Fibroblast of pulmonary artery (primary cell): Measurements from ENCODE around the gene SIRPG.

Experiments
- DNase-seq: peaks from one replicate; pipeline ENCODE4 v3.0.0-alpha.2; 2010; ENCODE audit warnings: low read depth
- H3K4me3 ChIP-seq: replicated peaks from 2 replicates; pipeline ENCODE4 v1.5.1; 2011; ENCODE audit warnings: low read depth, mild to moderate bottlenecking, control low read depth, low read length, moderate library complexity
- TF ChIP-seq, protein P1 (sequence below): IDR thresholded peaks from 2 replicates; pipeline ENCODE4 v1.5.1; 2011; ENCODE audit warnings: mild to moderate bottlenecking, control low read depth, low read length, inconsistent platforms; ENCODE audit errors: missing control alignments

Gene SIRPG

DNA sequence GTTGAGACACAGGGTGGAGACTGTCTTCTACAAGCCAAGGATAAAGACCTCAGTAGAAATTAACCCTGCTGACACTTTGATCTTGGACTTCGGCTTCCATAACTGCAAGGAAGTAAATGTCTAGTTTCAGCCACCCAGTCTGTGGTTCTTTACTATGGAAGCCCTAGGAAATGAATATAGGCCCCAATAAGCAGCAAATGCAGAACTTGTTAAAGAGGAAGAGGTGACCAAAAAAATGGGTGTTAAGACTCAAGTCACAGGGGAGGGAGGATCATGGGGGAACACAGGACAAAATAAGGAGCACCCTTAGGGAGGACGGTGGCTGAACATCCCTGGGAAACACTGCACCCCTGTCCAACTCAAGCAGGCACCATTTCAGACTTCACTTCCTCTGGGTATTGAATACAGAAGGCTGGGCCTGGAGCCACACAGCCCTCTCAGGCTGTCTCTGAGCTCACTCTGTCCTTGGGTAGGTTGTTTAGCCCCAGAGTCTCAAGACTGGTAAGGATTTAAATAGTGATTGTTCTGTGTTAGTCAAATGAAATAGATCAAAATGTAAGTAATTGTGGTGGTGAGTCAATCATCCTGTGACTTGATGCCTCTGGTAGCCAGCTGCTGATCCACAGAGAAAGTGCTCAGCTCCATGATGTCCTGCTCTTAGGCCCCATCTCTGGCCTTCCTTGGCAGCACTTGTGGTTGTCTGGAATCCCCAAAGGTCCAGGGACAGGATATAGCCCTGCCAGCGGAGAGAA lies 69.6 kb downstream of the SIRPG start:
- H3K4me3 ChIP-seq: no peak overlapping the region
- TF ChIP-seq, protein P1, sequence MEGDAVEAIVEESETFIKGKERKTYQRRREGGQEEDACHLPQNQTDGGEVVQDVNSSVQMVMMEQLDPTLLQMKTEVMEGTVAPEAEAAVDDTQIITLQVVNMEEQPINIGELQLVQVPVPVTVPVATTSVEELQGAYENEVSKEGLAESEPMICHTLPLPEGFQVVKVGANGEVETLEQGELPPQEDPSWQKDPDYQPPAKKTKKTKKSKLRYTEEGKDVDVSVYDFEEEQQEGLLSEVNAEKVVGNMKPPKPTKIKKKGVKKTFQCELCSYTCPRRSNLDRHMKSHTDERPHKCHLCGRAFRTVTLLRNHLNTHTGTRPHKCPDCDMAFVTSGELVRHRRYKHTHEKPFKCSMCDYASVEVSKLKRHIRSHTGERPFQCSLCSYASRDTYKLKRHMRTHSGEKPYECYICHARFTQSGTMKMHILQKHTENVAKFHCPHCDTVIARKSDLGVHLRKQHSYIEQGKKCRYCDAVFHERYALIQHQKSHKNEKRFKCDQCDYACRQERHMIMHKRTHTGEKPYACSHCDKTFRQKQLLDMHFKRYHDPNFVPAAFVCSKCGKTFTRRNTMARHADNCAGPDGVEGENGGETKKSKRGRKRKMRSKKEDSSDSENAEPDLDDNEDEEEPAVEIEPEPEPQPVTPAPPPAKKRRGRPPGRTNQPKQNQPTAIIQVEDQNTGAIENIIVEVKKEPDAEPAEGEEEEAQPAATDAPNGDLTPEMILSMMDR: no peak
- no peak for DNase-seq

DNA sequence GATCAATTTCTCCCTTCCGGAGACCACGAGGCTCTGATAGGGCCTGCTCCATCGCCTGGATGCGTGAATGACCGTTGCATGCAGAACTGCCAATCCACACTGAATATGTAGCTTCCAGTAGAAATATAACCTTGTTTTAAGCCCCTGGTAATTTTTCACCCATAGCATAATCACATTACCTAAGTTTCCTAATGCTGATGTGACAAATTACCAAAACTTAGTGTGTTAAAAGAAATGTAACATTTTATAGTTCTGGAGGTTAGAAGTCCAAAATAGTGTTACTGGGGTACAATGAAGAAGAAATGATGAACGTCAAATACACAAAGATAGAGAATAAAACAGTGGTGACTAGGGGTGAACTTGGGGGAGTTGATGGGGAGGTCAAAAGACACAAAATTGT lies 78.1 kb downstream of the SIRPG start:
- no peak for DNase-seq

More for the DNA sequence above, 78.1 kb downstream of the SIRPG start:
- TF ChIP-seq, protein P1: no peak
- H3K4me3 ChIP-seq: no peak overlapping the region
